ENCODE data around the gene GMCL1. TPM values are rescaled to one million over a fixed set of nuclear protein-coding genes. Genes with fewer than 3 reads are reported as not detected.
A peak's percentile ranks its signal among the peaks of the same experiment; 100 is the strongest.

Gene GMCL1
- total RNA-seq, 1 experiment from 2014 or later, result 12.7 TPM

DNA sequence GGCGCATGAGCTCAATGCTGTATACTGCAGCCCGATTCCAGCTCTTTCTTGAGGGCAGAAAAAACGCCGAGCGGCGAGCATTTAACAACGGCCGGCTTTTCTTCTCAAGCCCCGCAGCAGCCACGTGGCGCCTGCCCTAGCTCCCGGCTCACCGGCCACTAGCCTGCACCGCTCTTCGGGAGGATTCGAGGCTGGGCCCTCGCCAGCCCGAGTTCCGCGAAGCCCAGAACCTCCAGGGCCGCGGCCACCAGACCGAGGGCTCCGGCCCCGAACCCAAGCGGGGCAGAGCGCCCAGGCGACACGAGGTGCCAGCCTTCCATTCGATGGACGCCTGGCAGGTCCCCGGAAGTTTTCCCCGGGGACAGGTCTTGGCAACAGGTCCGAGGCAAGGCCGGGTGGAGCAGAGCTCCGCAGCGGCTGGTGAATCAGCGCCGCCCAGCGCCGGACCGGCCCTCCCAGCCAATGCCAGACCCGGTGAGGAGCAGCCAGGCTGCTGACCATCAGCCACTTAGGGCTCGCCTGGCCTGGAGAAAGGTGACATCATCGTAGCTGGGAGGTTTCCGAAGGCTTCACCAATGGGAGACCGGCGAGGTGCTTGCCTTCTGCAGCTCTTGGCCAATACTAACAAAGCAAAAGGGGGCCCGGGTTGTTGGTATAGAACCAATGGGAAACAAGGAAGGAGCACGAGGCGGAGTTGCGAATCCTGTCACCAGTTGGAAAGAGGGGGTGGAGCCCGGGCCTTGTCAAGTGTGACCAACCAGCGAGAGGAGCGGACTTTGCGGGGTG, 84.9 kb downstream of the GMCL1 start:
- no peaks in the 10 kb centered on the region for H4K20me1 ChIP-seq (ENCODE audit: low read length)
- TSS peak; percentile 83 for BruUV-seq (replicated peaks)
- peak; percentile 99 for DNase-seq
- H3K4me2 ChIP-seq (ENCODE audit: low read length), result peak overlapping the region; percentile 92
- no peaks in the 10 kb centered on the region for H3K9me2 ChIP-seq (replicated peaks; ENCODE audit: low read length)
- peaks cover 38% of the 10 kb centered on the region for H3K79me2 ChIP-seq (ENCODE audit: low read length)
- ATAC-seq, result peak; percentile 82
- POLR2A ChIA-PET (ENCODE audit: unreplicated experiment), result interaction anchor here (0.6 to 1.8 kb wide), 18 partner anchors 19 to 477 kb away, joined by 3 to 9 read pairs (median 4); partner anchors contain the start of genes NFU1 and SNRPG
- no peaks in the 10 kb centered on the region for H3K9me3 ChIP-seq (ENCODE audit: low read length)
- H3K4me3 ChIP-seq (ENCODE audit: low read length), result peak overlapping the region; percentile 71
- peaks cover 29% of the 10 kb centered on the region for H3K4me1 ChIP-seq (ENCODE audit: insufficient read depth, low read length)
- peaks cover 15% of the 10 kb centered on the region for H3F3A ChIP-seq (ENCODE audit: low read length, unreplicated experiment)
- intact Hi-C loops (cut with micrococcal nuclease), result loop anchor here (1.0 to 10.0 kb wide), 4 partner anchors 156 to 330 kb away; partner anchors contain the start of gene TIA1
- H3K27me3 ChIP-seq (ENCODE audit: low read length), result no peaks in the 10 kb centered on the region
- CTCF ChIA-PET, result interaction anchor here (0.6 to 1.7 kb wide), 12 partner anchors 28 to 1154 kb away, joined by 3 to 9 read pairs (median 4); partner anchors contain the start of genes C2orf42 and NAGK
- peak overlapping the region; percentile 89 for H3K27ac ChIP-seq (ENCODE audit: low read length)
- TF ChIP-seq EZH2 (IDR thresholded peaks at IDR 0.05; ENCODE audit: low read length, unreplicated experiment) (no peak), EZH2phosphoT487 (IDR thresholded peaks at IDR 0.05; ENCODE audit: borderline replicate concordance, low read length) (no peak)
- TF ChIP-seq, protein P1, sequence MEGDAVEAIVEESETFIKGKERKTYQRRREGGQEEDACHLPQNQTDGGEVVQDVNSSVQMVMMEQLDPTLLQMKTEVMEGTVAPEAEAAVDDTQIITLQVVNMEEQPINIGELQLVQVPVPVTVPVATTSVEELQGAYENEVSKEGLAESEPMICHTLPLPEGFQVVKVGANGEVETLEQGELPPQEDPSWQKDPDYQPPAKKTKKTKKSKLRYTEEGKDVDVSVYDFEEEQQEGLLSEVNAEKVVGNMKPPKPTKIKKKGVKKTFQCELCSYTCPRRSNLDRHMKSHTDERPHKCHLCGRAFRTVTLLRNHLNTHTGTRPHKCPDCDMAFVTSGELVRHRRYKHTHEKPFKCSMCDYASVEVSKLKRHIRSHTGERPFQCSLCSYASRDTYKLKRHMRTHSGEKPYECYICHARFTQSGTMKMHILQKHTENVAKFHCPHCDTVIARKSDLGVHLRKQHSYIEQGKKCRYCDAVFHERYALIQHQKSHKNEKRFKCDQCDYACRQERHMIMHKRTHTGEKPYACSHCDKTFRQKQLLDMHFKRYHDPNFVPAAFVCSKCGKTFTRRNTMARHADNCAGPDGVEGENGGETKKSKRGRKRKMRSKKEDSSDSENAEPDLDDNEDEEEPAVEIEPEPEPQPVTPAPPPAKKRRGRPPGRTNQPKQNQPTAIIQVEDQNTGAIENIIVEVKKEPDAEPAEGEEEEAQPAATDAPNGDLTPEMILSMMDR (conservative IDR thresholded peaks at IDR 0.05; ENCODE audit: low read depth, low read length), result peak; percentile 43
- H3K9ac ChIP-seq (ENCODE audit: low read length), result peak overlapping the region; percentile 92
- peak overlapping the region; percentile 77 for H2AFZ ChIP-seq (ENCODE audit: low read length)
- H3K36me3 ChIP-seq (ENCODE audit: low read depth, low read length), result peaks cover 17% of the 10 kb centered on the region

DNA sequence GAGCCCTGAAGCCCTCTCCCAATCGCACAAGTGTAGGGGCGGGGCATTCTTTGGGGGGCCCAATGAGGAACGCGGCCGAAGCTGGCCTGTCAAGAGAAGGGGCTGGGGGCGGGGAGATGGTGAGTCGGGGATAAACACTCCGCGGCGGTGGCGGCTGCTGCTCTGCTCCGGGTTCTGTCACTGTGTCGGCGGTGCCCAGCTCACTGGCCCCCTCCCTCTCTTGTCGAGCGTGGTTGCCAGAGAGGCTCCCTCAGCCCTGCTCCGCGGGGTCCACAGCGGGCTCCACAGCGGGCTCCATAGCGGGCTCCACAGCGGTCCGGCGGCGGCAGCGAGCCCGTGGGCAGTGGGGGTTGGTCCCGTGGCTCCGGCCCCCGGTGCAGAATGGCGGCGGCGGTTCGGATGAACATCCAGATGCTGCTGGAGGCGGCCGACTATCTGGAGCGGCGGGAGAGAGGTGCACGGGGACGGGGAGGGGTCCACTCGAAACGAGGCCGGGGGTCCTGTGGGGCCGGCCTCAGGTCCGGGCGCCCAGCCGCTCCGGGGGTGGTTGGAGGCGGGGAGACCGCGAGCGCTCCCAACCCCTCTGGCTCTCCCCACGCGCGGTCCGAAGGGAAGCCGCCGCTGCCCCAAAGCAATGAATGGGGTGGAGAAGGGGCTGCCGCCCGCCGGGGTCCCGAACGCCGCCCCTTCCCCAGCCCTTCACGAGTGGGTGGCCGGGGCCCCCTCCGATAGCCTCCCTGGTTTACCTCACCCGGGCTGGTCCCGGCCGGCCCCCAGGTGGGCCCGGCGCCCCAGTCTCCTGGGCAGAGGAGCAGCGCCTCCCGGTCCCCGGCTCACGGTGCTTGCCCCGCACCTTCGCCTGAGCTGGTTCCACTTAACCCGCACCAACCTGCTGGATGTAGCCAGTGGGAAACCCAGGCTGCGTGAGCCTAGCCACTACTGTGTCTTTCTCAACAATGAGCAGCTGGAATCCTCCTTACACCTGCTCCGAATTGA, 85.8 kb downstream of the GMCL1 start, which contains the start of gene MXD1:
MXD1 (plus strand) TSS at position 160 of the 996 bp plus-strand sequence; CDS start at position 382, 222 bp downstream.
- CTCF ChIA-PET, result interaction anchor here (0.5 to 1.7 kb wide), 7 partner anchors 69 to 276 kb away, joined by 3 to 9 read pairs (median 5); partner anchors contain the start of gene C2orf42
- Histone ChIP-seq H3K27ac (ENCODE audit: low read length) (peak within 1 kb of the TSS; percentile 89), H3K4me2 (ENCODE audit: low read length) (peak within 1 kb of the TSS; percentile 96), H4K20me1 (ENCODE audit: low read length) (no peaks in the 10 kb centered on the region), H3K9ac (ENCODE audit: low read length) (peak within 1 kb of the TSS; percentile 92), H3K9me2 (replicated peaks; ENCODE audit: low read length) (no peaks in the 10 kb centered on the region), H3K4me3 (ENCODE audit: low read length) (peak within 1 kb of the TSS; percentile 92), H3K79me2 (ENCODE audit: low read length) (peaks cover 38% of the 10 kb centered on the region), H2AFZ (ENCODE audit: low read length) (peak within 1 kb of the TSS; percentile 77), H3K9me3 (ENCODE audit: low read length) (no peaks in the 10 kb centered on the region), H3K4me1 (ENCODE audit: insufficient read depth, low read length) (peaks cover 29% of the 10 kb centered on the region), H3K27me3 (ENCODE audit: low read length) (no peaks in the 10 kb centered on the region), H3K36me3 (ENCODE audit: low read depth, low read length) (peaks cover 19% of the 10 kb centered on the region), H3F3A (ENCODE audit: low read length, unreplicated experiment) (peaks cover 14% of the 10 kb centered on the region)
- DNase-seq, result peak; percentile 16
- ATAC-seq, result no peak
- TF ChIP-seq EZH2phosphoT487 (IDR thresholded peaks at IDR 0.05; ENCODE audit: borderline replicate concordance, low read length) (no peak), EZH2 (IDR thresholded peaks at IDR 0.05; ENCODE audit: low read length, unreplicated experiment) (no peak)
- TF ChIP-seq, protein P1 (conservative IDR thresholded peaks at IDR 0.05; ENCODE audit: low read depth, low read length), result no peak
- intact Hi-C loops (cut with micrococcal nuclease), result loop anchor here (1.0 to 10.0 kb wide), 7 partner anchors 82 to 377 kb away; partner anchors contain the start of genes SNRPG and TIA1
- BruUV-seq (replicated peaks), result no TSS peak
- POLR2A ChIA-PET (ENCODE audit: unreplicated experiment), result interaction anchor here (0.5 to 1.8 kb wide), 13 partner anchors 18 to 478 kb away, joined by 3 to 9 read pairs (median 4); partner anchors contain the start of genes NFU1 and SNRPG
